Activated CD8-positive, alpha-beta T cell treated with anti-CD3 and anti-CD28 coated beads, Interleukin-2, amount 10 ng/mL, durations not matched to agents 7 days and 5 days (primary cell): Measurements from ENCODE around the gene GPATCH11. TPM values are rescaled to one million over a fixed set of nuclear protein-coding genes. Genes with fewer than 3 reads are reported as not detected.

ENCODE experiments used
- ATAC-seq: fragments of 150-1000 bp; cut with Tn5 transposase; one replicate; pipeline ENCODE4 v1.10.0; 2021; ENCODE audit warnings: moderate library complexity
- CTCF ChIA-PET: fragments of 350-600 bp; sonication (Branson Sonifier 250); formaldehyde crosslinking; loops from one replicate; lab custom pipeline; 2021; ENCODE audit warnings: antibody characterized with exemption; lab: Charles Lee
- POLR2A ChIA-PET: fragments of 350-600 bp; sonication (Branson Sonifier 250); formaldehyde crosslinking; loops from one replicate; lab custom pipeline; 2021; ENCODE audit warnings: antibody characterized with exemption; lab: Charles Lee
- DNase-seq: peaks from one replicate; pipeline ENCODE4 v3.0.0-alpha.2; 2020
- H3K27ac Mint-ChIP-seq: one replicate; pipeline ENCODE4 v1.8.0; 2021; ENCODE audit warnings: mild to moderate bottlenecking, mixed read lengths
- H3K27me3 Mint-ChIP-seq: one replicate; pipeline ENCODE4 v1.8.0; 2021; ENCODE audit warnings: low read depth, mixed read lengths
- H3K36me3 Mint-ChIP-seq: one replicate; pipeline ENCODE4 v1.8.0; 2021; ENCODE audit warnings: low read depth, mixed read lengths
- H3K4me1 Mint-ChIP-seq: one replicate; pipeline ENCODE4 v1.8.0; 2021; ENCODE audit warnings: low read depth, mixed read lengths
- H3K4me3 Mint-ChIP-seq: one replicate; pipeline ENCODE4 v1.8.0; 2021; ENCODE audit warnings: mild to moderate bottlenecking, mixed read lengths
- H3K9me3 Mint-ChIP-seq: one replicate; pipeline ENCODE4 v1.8.0; 2022; ENCODE audit warnings: mixed read lengths; ENCODE audit not compliant: insufficient read depth
- total RNA-seq, 2 experiments: library from RNA; stranded (reverse); gene quantifications; one replicate each; pipeline ENCODE4 v1.2.3, GENCODE V29; 2021

Gene GPATCH11
- 10 to 100 TPM; 11.2 to 11.8 TPM for total RNA-seq

DNA sequence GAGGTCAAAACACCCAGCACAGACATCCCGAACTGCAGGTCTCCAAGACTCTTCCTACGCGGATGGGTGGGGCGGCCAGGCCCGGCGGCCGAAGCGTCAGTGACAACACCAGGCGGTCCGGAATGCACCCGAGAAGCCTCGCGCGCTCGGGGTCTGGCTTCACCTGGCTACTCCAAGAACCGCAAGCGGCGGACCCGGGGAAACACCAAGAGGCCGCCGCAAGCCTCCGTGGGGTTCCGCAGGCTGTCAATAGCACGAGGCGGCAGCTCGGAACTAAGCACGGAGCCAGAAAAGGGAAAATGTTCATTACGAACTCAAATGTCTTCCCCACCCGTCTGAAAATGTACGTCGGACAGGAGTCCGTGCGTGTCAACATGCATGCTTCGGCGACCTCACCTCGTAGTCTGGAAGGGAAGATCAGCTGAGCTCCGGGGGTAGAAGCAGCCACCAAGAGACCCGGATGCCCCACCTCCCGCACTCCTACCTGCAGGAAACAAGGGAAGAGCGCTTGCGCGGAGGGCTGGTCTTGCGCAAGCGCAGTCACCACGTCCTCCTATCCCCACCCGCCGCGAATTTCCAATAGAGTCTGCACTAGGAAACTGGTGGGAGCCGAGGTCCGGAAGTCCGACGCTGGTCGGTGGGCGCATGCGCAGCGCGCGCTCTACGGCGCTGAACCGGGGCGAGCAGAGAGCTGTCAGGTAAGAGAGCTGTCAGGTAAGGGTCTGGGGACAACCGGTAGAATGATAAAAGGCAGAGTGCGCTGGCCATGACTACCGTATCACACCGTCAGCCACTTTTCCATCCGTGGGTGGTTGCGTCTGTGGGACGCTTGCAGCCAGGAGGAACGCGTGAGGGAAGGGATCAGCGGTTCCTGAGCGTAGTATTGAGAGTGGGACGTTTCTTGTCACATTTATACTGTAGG lies at the start of gene GPATCH11, which contains the start of gene HEATR5B:
Gene GPATCH11 (plus strand): TSS at position 646 of the 922 bp plus-strand sequence. CDS start 3,864 bp downstream, outside the sequence.
Gene HEATR5B (minus strand): TSS at position 500 of the 922 bp plus-strand sequence. CDS start 958 bp downstream, outside the sequence.
- H3K27ac Mint-ChIP-seq: no peak within 1 kb of the TSS
- peaks cover 37% of the 10 kb centered on the region for H3K36me3 Mint-ChIP-seq
- H3K4me1 Mint-ChIP-seq: peaks cover 31% of the 10 kb centered on the region
- ATAC-seq (peak; percentile 92), DNase-seq (peak; percentile 93)
- no peaks in the 10 kb centered on the region for H3K27me3 Mint-ChIP-seq
- H3K4me3 Mint-ChIP-seq: no peak within 1 kb of the TSS
- ChIA-PET CTCF (interaction anchor here (1.3 kb wide), 1 partner anchor 794 kb away, joined by 3 read pairs; no protein-coding TSS in a partner anchor), POLR2A (interaction anchor here (0.7 to 1.3 kb wide), 3 partner anchors 12 to 117 kb away, joined by 3 to 5 read pairs (median 4); partner anchors contain the start of gene STRN)
- H3K9me3 Mint-ChIP-seq: no peaks in the 10 kb centered on the region

DNA sequence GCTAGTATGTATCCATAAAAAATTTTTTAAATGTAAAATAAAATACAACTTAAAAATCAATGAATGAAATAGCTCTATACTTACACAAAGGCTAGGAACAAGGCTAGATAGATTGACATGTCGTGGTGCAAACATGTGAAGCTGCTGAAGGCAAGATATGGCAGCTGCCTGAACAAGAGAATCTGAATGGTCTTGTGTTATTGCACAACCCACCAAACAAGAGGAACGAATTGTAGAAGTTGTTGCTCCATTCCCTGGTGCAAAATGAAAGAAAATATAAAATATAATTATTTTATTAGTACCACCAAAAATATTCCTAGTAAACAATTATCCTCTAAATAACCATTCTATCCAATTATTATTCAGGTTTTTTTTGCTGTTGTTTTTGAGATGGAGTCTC lies 46.5 kb upstream of the GPATCH11 start:
- H3K9me3 Mint-ChIP-seq: no peaks in the 10 kb centered on the region
- no peak overlapping the region for H3K27ac Mint-ChIP-seq

DNA sequence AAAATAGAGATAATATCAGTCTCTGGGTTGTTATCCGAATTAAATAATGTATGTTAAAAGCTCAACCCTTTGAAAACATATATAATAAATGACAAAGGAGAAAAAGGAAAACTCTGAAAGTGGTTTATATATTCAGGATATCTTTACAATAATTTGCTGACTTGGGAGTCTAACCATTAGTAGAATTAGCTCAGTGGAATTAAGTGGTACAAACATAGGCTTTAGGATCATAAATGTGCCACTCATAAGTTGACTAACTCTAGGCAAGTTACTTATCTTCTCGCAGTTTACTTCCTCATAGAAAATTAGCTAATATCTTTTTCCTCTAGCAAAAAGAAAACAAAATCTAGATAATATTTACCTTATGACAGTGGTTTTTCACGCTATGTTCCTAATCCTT lies 44.7 kb upstream of the GPATCH11 start:
- Mint-ChIP-seq H3K36me3 (peaks cover 16% of the 10 kb centered on the region), H3K9me3 (no peaks in the 10 kb centered on the region), H3K27ac (no peak overlapping the region), H3K27me3 (no peaks in the 10 kb centered on the region), H3K4me1 (no peaks in the 10 kb centered on the region), H3K4me3 (no peak overlapping the region)
- POLR2A ChIA-PET: no interaction called here
- ATAC-seq (no peak), DNase-seq (no peak)
- CTCF ChIA-PET: interaction anchor here (0.7 to 1.2 kb wide), 2 partner anchors 36 to 130 kb away, joined by 3 read pairs; no protein-coding TSS in a partner anchor

More for the DNA sequence above, 46.5 kb upstream of the GPATCH11 start:
- ChIA-PET POLR2A (interaction anchor here (0.5 kb wide), 1 partner anchor 20 kb away, joined by 4 read pairs; no protein-coding TSS in a partner anchor), CTCF (interaction anchor here (1.3 kb wide), 1 partner anchor 17 kb away, joined by 3 read pairs; no protein-coding TSS in a partner anchor)
- Mint-ChIP-seq H3K27me3 (no peaks in the 10 kb centered on the region), H3K4me3 (no peak overlapping the region), H3K36me3 (peaks cover 15% of the 10 kb centered on the region), H3K4me1 (no peaks in the 10 kb centered on the region)
- ATAC-seq (no peak), DNase-seq (no peak)

DNA sequence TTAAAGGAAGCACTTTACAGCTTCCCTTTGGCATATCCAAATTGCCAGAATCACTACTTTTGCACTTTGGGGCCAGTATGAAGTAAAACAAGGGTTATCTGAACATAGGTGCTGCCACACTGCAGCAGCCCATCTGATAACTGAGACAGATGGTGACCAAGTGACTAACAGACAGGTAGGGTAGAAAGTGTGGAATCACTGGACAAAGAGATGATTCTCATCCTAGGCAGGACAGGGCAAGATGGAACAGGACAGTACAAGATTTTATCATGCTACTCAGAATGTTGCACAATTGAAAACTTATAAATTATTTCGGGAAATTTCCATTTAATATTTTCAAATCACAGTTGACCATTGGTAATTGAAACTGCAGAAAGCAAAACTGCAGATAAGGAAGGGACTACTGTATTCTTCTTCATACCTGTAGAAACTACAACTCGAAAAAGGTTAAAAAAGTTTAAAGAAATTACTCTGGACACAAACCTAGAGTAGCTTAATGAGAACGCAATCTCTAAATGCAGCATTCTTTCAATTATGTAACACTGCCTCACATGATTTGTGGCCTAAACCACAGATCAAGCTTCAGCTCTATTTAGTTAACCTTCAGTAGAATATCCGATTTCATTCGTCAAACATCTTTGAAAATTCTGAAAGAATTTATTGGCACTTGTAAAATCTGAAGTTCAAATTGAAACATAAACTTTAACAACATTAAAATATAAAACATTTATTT lies 31.6 kb upstream of the GPATCH11 start:
- H3K27ac Mint-ChIP-seq: no peak overlapping the region
- no peak overlapping the region for H3K4me3 Mint-ChIP-seq
- CTCF ChIA-PET: no interaction called here
- POLR2A ChIA-PET: no interaction called here
- no peaks in the 10 kb centered on the region for H3K9me3 Mint-ChIP-seq
- no peaks in the 10 kb centered on the region for H3K27me3 Mint-ChIP-seq
- no peak for ATAC-seq
- H3K4me1 Mint-ChIP-seq: no peaks in the 10 kb centered on the region
- H3K36me3 Mint-ChIP-seq: peaks cover 32% of the 10 kb centered on the region
- no peak for DNase-seq

DNA sequence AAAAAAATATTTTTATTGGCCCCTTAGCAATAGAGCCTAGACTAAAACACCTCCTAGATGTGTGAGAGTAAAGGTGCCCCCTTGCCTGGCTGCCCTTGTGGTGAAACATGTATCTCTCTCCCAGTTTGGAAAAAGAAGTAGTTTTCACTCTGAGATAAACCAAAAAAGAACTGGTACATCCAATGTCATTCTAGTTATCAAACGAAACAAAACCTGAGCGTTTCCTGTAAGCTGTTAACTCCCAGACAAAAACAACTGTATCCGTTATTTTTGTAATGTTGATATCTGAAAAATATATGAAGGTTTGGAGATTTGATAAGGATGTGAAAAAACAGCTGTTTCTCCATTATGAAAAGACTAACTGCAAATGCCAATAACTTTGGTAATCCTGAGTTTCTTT lies 24.5 kb upstream of the GPATCH11 start:
- no peaks in the 10 kb centered on the region for H3K27me3 Mint-ChIP-seq
- DNase-seq (no peak), ATAC-seq (no peak)
- H3K27ac Mint-ChIP-seq: no peak overlapping the region
- POLR2A ChIA-PET: no interaction called here
- H3K9me3 Mint-ChIP-seq: no peaks in the 10 kb centered on the region
- H3K4me1 Mint-ChIP-seq: peaks cover 2% of the 10 kb centered on the region
- CTCF ChIA-PET: no interaction called here
- peaks cover 38% of the 10 kb centered on the region for H3K36me3 Mint-ChIP-seq
- H3K4me3 Mint-ChIP-seq: no peak overlapping the region

DNA sequence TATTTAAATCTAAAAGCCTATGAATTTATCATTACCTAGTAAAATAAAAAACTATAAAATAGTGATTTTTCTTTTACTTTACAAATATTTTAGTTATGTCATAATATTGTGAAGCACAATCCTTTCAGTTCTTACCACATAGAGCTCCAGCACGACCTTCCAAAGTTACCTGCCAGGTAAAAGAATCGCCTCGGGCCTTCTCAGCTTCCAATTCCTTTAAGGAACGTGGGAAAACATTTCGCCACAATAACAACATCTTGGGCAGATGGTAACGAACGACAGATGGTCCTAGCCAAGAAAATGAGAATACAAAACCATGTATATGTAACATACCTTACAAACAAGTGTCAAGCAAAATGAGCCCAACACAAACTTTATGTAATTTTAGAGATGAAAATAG lies 23.9 kb upstream of the GPATCH11 start:
- no peaks in the 10 kb centered on the region for H3K27me3 Mint-ChIP-seq
- ATAC-seq (no peak), DNase-seq (no peak)
- H3K4me3 Mint-ChIP-seq: no peak overlapping the region
- no peak overlapping the region for H3K27ac Mint-ChIP-seq
- H3K4me1 Mint-ChIP-seq: peaks cover 2% of the 10 kb centered on the region
- ChIA-PET POLR2A (no interaction called here), CTCF (no interaction called here)
- H3K36me3 Mint-ChIP-seq: peaks cover 41% of the 10 kb centered on the region
- H3K9me3 Mint-ChIP-seq: no peaks in the 10 kb centered on the region

DNA sequence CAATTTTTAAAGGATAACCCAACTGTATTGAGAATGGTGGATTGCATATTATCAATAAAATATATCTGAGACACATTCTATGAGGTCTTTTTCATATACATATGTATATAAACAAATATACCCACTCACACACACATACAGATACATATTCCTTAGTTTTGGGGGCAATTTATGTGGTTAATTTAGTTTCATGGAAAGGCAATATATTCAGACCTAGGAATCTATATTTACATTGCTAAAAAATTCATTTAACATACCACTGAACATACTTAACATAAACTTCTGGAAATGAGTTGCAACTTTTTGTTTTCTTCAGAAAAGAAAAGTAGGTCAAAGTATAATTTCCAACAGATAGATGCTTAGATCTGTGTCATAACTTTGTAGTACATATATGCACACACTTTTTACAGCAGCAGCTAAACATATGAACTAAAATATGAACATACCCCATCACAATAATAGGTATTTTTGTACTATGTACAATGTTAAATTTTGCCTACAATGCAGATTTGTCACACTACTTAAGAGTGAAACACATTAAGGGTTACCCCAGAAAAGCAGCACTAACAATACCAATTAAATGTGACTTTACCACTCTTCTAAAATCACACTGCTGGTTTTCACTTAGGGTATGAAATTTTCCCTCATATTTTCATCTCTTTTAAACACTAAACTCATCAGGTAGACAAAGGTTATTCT lies 23.2 kb upstream of the GPATCH11 start:
- POLR2A ChIA-PET: no interaction called here
- Mint-ChIP-seq H3K27ac (no peak overlapping the region), H3K4me3 (no peak overlapping the region), H3K4me1 (peaks cover 2% of the 10 kb centered on the region), H3K9me3 (no peaks in the 10 kb centered on the region), H3K36me3 (peaks cover 43% of the 10 kb centered on the region), H3K27me3 (no peaks in the 10 kb centered on the region)
- no peak for ATAC-seq
- DNase-seq: no peak
- CTCF ChIA-PET: no interaction called here

DNA sequence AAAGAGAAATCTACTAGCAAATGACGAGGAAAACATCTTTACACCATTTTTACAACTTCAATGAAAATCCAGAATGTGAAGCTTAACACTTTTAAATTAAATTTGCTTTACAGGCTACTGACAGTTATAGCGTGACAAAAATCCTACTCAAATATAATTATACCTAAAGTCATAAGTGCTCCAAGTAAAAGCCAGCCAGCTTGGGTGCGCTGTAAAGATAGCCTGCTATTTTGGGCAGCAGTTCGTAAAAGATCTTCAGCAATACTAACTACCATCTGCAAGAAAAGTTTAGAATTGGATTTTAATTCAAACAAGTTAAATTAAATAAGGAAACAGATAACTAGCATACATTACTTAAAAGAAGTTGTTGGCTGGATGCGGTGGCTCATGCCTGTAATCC lies 22.5 kb upstream of the GPATCH11 start:
- ATAC-seq: no peak
- no peak for DNase-seq
- peaks cover 2% of the 10 kb centered on the region for H3K4me1 Mint-ChIP-seq
- no peak overlapping the region for H3K27ac Mint-ChIP-seq
- no peak overlapping the region for H3K4me3 Mint-ChIP-seq
- POLR2A ChIA-PET: no interaction called here
- H3K27me3 Mint-ChIP-seq: no peaks in the 10 kb centered on the region
- peaks cover 42% of the 10 kb centered on the region for H3K36me3 Mint-ChIP-seq
- CTCF ChIA-PET: no interaction called here
- no peaks in the 10 kb centered on the region for H3K9me3 Mint-ChIP-seq

DNA sequence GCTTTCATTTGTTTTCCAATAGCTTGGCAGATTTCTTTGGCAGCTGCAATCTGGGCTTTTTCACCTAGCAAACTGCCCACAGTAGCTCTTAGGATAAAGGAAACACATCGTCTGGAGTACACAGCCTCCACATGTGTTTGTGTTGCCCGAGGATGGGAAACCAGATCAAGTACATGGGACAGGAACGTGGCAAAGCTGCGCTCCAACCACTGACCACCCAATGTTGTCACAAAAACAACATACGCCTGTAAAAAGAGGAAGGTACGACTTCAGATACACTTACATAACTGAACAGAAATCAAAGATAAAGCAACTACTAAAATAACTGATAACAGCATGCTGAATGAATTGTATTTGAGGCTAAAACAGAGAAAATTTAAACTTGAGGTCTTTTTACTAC lies 15.6 kb upstream of the GPATCH11 start:
- Mint-ChIP-seq H3K9me3 (no peaks in the 10 kb centered on the region), H3K27me3 (no peaks in the 10 kb centered on the region), H3K27ac (no peak overlapping the region), H3K36me3 (peaks cover 47% of the 10 kb centered on the region), H3K4me3 (no peak overlapping the region), H3K4me1 (peaks cover 7% of the 10 kb centered on the region)
- ATAC-seq: no peak
- CTCF ChIA-PET: interaction anchor here (1.3 kb wide), 1 partner anchor 9 kb away, joined by 3 read pairs; no protein-coding TSS in a partner anchor
- POLR2A ChIA-PET: interaction anchor here (0.6 kb wide), 1 partner anchor 15 kb away, joined by 3 read pairs; no protein-coding TSS in a partner anchor
- no peak for DNase-seq

DNA sequence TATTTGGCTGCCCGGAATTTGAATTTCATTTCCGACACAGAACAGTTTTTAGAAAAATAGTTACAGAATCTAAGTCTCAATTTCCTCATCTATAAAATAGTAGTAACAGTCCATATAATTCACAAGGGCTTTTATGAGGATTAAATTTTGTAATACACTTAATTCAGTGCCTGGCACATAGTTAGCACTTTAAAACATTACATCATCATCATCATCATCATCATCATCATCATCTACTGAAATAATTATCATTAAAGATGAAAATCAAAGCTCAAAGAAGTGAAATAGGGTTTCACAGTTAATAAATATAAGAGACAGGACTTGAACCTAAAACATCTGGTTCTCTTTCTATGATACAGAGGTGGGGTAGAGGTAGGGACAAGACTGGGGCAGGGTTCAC lies 13.4 kb upstream of the GPATCH11 start:
- POLR2A ChIA-PET: no interaction called here
- peaks cover 46% of the 10 kb centered on the region for H3K36me3 Mint-ChIP-seq
- ATAC-seq: no peak

DNA sequence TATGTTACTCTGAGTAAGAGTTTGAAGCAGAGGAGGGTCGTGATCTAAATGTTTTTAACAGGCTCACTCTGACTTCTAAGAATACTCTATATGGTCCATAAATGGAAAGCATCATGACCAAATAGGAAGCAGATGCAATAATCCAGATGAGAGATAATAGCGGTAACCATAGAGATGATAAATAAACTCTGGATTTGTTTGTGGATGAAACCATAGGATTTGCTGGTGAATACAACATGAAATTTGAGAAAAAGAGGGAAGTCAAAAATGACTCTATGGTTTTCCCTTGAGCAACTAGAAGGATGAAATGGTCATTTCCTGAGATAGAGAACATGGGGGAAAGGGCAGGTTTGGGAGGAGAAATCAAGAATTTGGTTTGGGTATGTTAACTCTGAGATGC lies 4.1 kb upstream of the GPATCH11 start:
- POLR2A ChIA-PET: no interaction called here
- CTCF ChIA-PET: no interaction called here
- Mint-ChIP-seq H3K27me3 (no peaks in the 10 kb centered on the region), H3K4me3 (no peak overlapping the region), H3K4me1 (peaks cover 31% of the 10 kb centered on the region), H3K9me3 (no peaks in the 10 kb centered on the region), H3K36me3 (peaks cover 44% of the 10 kb centered on the region), H3K27ac (peak overlapping the region; percentile 65)
- ATAC-seq (no peak), DNase-seq (no peak)

More for the DNA sequence above, 13.4 kb upstream of the GPATCH11 start:
- H3K27ac Mint-ChIP-seq: no peak overlapping the region
- no peaks in the 10 kb centered on the region for H3K9me3 Mint-ChIP-seq
- no peak for DNase-seq
- peaks cover 7% of the 10 kb centered on the region for H3K4me1 Mint-ChIP-seq
- no peak overlapping the region for H3K4me3 Mint-ChIP-seq
- no peaks in the 10 kb centered on the region for H3K27me3 Mint-ChIP-seq
- CTCF ChIA-PET: no interaction called here
